Hippocampal formation (tissue), 2 donors: ENCODE measurements around the gene SNAPC5.

Experiments
- DNase-seq, 2 donors: peaks; one replicate each; lab custom pipeline; 2025; lab: John Stamatoyannopoulos, UW

Gene SNAPC5

DNA sequence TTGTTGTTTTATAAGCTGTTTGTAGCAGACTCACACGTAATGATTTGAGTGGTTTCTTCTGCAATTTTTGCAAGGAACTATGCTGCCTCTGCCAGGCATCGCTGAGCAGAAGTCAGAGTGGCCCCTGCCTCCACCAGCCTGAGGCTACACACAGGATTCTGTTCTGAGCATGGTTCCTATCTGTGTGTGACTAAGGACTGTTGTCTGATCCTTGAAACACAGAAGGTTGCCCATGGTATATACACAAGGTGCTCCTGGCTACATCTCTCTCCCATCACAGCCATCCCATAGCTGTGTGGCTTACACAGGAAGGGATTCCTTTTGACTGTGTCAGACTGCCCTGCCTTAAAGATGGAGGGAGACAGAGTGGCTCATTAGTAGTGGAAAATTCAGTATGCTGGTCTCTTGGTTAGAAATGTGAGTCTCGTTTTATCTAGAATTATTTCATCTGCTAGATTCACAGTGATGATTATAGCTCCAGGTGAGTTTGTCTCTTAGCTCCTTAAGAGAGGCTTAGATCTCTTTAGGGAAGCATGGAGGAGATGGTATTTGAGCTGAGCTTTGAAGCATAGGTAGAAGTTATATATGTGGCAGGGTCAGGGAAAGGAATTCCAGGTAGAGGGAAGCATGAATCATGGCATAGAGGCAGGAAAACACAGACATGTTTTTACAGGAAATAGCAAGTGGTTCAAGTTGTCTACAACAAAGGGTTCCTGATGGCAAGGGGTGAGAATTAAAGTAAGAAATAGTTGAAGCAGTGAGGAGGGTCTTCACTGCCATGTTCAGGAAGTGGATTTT is 37.5 kb downstream of the SNAPC5 start:
- DNase-seq = no peak

DNA sequence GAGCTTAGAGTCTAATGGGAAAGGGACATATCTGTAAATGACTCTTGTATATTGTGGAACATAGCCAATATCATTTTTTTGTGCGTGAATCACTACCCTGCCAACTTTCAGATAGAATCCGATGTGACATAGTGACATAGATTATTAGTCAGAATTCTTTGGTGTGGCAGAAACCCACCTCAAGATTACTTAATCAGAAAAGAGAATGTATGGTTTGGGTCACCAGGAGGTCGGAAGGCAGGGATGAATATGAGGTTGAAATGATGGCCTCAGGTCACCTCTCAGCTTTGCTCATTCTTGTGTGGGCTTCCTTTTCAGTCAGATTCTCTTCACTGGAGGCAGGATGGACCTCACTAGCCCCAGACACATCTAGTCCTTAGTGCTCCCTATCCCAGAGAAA is 41.4 kb downstream of the SNAPC5 start:
- no peak for DNase-seq

DNA sequence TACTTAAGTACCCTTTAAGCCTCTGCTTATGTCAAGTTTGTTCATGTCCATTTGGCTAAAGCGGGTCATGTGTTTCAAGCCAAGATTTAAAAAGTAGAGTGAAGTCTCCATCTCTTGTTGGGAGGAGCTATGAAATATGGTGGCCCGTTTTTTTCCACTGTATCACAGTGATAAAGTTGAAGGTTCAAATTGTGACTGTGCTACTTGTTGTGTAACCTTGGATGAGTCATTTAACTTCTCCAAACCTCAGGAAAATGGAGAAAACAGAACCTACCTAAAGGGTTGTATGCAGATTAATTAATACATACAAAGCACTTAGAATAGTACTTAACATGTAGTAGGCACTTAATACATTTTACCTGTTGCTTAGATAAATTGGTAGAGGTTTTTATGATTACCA is 43.4 kb downstream of the SNAPC5 start:
- DNase-seq = no peak

DNA sequence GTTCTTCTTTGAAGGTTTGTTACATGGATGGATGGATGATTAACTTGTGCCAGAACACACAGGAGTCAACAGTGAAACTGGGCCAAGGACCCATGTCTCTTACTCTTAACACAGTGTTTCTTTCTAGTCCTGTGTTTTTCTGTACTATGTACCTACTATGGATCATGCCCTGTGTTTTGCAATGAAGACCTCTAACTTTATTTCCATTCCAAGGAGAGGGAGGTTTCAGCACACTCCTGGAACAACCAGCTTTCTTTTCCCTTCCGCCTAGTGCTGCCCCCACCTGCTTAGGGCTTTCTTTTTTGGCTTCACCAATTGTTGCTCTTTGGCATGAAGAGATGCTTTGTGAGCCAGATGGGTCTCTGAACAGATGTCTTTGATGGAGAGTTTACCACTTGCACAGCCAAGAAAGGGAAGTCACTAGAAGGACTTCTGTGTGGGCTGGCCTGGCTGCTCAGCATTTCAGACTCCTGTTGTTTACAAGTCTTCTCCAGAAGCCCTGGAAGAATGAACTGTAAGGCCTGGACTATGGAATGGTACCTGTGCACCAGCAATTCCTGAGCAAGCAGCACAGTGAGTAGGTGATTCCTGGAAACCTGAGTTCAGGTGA is 44.5 kb downstream of the SNAPC5 start:
- peak in 1 of 2 donors; percentile 23 for DNase-seq

DNA sequence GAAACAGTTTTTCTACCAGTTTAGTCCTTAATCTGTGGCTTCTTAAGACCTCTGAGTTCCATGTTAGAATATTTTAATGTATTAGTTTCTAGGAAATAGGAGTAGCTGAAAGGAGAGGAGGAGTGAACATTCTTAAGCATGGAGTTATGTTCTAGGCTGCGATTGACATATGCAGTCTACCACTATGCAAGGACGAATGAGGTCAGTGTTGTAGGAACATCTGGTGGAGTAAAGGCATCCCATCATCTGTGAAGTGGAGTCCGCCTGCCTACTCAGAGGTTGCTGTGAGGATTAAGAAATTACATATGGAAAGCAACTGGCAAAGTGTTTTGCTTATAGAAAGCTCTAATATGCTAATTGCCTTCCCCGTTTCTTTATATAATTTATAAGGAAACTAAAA is 45.1 kb downstream of the SNAPC5 start:
- no peak for DNase-seq
